Activated naive CD4-positive, alpha-beta T cell treated with Interleukin-2 at 50 U/mL for 16 hours (primary cell): ENCODE results near the gene HOXD12.

Source experiments
- DNase-seq: peaks from one replicate; pipeline ENCODE4 v3.0.0-alpha.2; 2020

HOXD12 gene

GRCh38 chr2:176081376-176081836, 18.2 kb upstream of the HOXD12 start:
- DNase-seq: no peak

- DNase-seq: no peak
These were observed 17.6 kb upstream of the HOXD12 start for GRCh38 chr2:176081837-176082524.

- no peak for DNase-seq
These were observed 17.1 kb upstream of the HOXD12 start for GRCh38 chr2:176082525-176082823.

- no peak for DNase-seq
These were observed 16.5 kb upstream of the HOXD12 start for GRCh38 chr2:176082824-176083751.

- DNase-seq: no peak
These were observed 15.8 kb upstream of the HOXD12 start, which contains the start of gene EVX2 for GRCh38 chr2:176083796-176084261. Gene EVX2, minus strand, starts transcription at chr2:176083962. Its CDS starts 186 bp downstream, at chr2:176083776.

- DNase-seq: no peak
These were observed 14.9 kb upstream of the HOXD12 start for GRCh38 chr2:176084611-176085119.

GRCh38 chr2:176085120-176085788, 14.3 kb upstream of the HOXD12 start:
- DNase-seq: no peak

- DNase-seq: no peak
These were observed 13.5 kb upstream of the HOXD12 start for GRCh38 chr2:176085861-176086771.

GRCh38 chr2:176087330-176088047, 12.1 kb upstream of the HOXD12 start:
- DNase-seq: no peak

GRCh38 chr2:176088048-176088936, 11.3 kb upstream of the HOXD12 start:
- no peak for DNase-seq

- DNase-seq: no peak
These were observed 10.4 kb upstream of the HOXD12 start for GRCh38 chr2:176088937-176089842.

GRCh38 chr2:176089843-176090395, 9.7 kb upstream of the HOXD12 start:
- no peak for DNase-seq

- no peak for DNase-seq
These were observed 8.7 kb upstream of the HOXD12 start for GRCh38 chr2:176090862-176091261.

- no peak for DNase-seq
These were observed 8.0 kb upstream of the HOXD12 start for GRCh38 chr2:176091329-176092258.

GRCh38 chr2:176092270-176093144, 7.1 kb upstream of the HOXD12 start, which contains the start of gene HOXD13:
Gene HOXD13, plus strand, starts transcription at chr2:176092721. Its CDS starts 170 bp downstream, at chr2:176092891.
- DNase-seq: no peak

- no peak for DNase-seq
These were observed 6.3 kb upstream of the HOXD12 start for GRCh38 chr2:176093145-176093897.
